Suprapubic skin (tissue), 4 donors: ENCODE measurements around the gene DAB2IP. TPM values are rescaled to one million over a fixed set of nuclear protein-coding genes. Genes with fewer than 3 reads are reported as not detected.

ENCODE experiments used
- DNase-seq, 2 donors: peaks; one replicate each; pipeline ENCODE4 v3.0.0-alpha.2; 2019; ENCODE audit warnings: low spot score in 2 of 2
- H3K27ac ChIP-seq: fragments of 200-600 bp; sonication (generic); one replicate; pipeline ENCODE4 v1.5.1; 2019
- H3K27me3 ChIP-seq: fragments of 200-600 bp; sonication (generic); one replicate; pipeline ENCODE4 v1.5.1; 2019
- H3K36me3 ChIP-seq: fragments of 200-600 bp; sonication (generic); one replicate; pipeline ENCODE4 v1.5.1; 2019
- H3K4me1 ChIP-seq: fragments of 200-600 bp; sonication (generic); one replicate; pipeline ENCODE4 v1.5.1; 2019
- H3K4me3 ChIP-seq: fragments of 200-600 bp; sonication (generic); one replicate; pipeline ENCODE4 v1.5.1; 2019; ENCODE audit warnings: mild to moderate bottlenecking
- H3K9me3 ChIP-seq: fragments of 200-600 bp; sonication (generic); one replicate; pipeline ENCODE4 v1.5.1; 2019
- CTCF ChIP-seq, 2 donors: fragments of 200-600 bp in 1 of 2; fragments of 450-650 bp in 1 of 2; sonication (generic) in 1 of 2; IDR thresholded peaks; one replicate each; pipeline ENCODE4 v1.5.1; 2016 to 2019; ENCODE audit warnings: antibody characterized with exemption in 2 of 2, mild to moderate bottlenecking in 1 of 2, moderate library complexity in 1 of 2
- EP300 ChIP-seq: sonication (generic); formaldehyde crosslinking; IDR thresholded peaks from one replicate; pipeline ENCODE4 v1.6.1; 2017; ENCODE audit warnings: antibody characterized with exemption
- POLR2A ChIP-seq, 2 donors: fragments of 450-650 bp; IDR thresholded peaks; one replicate each; pipeline ENCODE4 v1.6.1; 2017; ENCODE audit warnings: antibody characterized with exemption in 2 of 2, mild to moderate bottlenecking in 2 of 2, moderate library complexity in 2 of 2
- POLR2AphosphoS5 ChIP-seq, 3 donors: sonication (generic); formaldehyde crosslinking; IDR thresholded peaks; one replicate each; pipeline ENCODE4 v1.6.1; 2017; ENCODE audit warnings: antibody characterized with exemption in 3 of 3
- WGBS: methylation state at CpG from one replicate; pipeline ENCODE4 v1.1.5; 2018; 5-methylcytosine and 5-hydroxymethylcytosine counted together
- total RNA-seq, 4 donors: library from RNA; depleted of rRNA; stranded (reverse); fragments of >200 nt; gene quantifications; one replicate each; pipeline ENCODE4 v1.1.0, GENCODE V29; 2016

DAB2IP gene
- total RNA-seq, 4 donors from 2014 or later = 47.6 to 55.6 (median 50.3) TPM

GRCh38 chr9:121674017-121674416 lies 22.6 kb downstream of the DAB2IP start:
- no peak overlapping the region for H3K27ac ChIP-seq
- TF ChIP-seq POLR2A (IDR thresholded peaks at IDR 0.05) = no peak
- H3K9me3 ChIP-seq = no peaks in the 10 kb centered on the region
- no peaks in the 10 kb centered on the region for H3K27me3 ChIP-seq
- peaks cover 6% of the 10 kb centered on the region for H3K36me3 ChIP-seq
- WGBS = 86% methylated on average over 7 of the region's 8 CpGs
- peaks cover 9% of the 10 kb centered on the region for H3K4me1 ChIP-seq
- no peak overlapping the region for H3K4me3 ChIP-seq
- DNase-seq = no peak

GRCh38 chr9:121674952-121675351 lies 23.5 kb downstream of the DAB2IP start:
- DNase-seq = no peak
- no peak for TF ChIP-seq EP300
- no peak for TF ChIP-seq CTCF (IDR thresholded peaks at IDR 0.05)
- no peak for TF ChIP-seq POLR2A (IDR thresholded peaks at IDR 0.05)
- TF ChIP-seq POLR2AphosphoS5 (IDR thresholded peaks at IDR 0.05) = no peak
- Histone ChIP-seq H3K27ac (no peak overlapping the region), H3K9me3 (no peaks in the 10 kb centered on the region), H3K4me1 (peaks cover 9% of the 10 kb centered on the region), H3K36me3 (peaks cover 11% of the 10 kb centered on the region), H3K4me3 (no peak overlapping the region), H3K27me3 (no peaks in the 10 kb centered on the region)
- 61% methylated on average over 6 of the region's 6 CpGs for WGBS

GRCh38 chr9:121675381-121675780 lies 23.9 kb downstream of the DAB2IP start:
- Histone ChIP-seq H3K27ac (no peak overlapping the region), H3K4me1 (peaks cover 9% of the 10 kb centered on the region), H3K4me3 (no peak overlapping the region), H3K36me3 (peaks cover 12% of the 10 kb centered on the region), H3K27me3 (no peaks in the 10 kb centered on the region), H3K9me3 (no peaks in the 10 kb centered on the region)
- WGBS = 93% methylated on average over 6 of the region's 6 CpGs
- no peak for DNase-seq
- TF ChIP-seq POLR2AphosphoS5 (IDR thresholded peaks at IDR 0.05) (no peak), EP300 (no peak), POLR2A (IDR thresholded peaks at IDR 0.05) (no peak), CTCF (IDR thresholded peaks at IDR 0.05) (no peak)

- Histone ChIP-seq H3K27me3 (no peaks in the 10 kb centered on the region), H3K36me3 (peaks cover 12% of the 10 kb centered on the region), H3K4me1 (peaks cover 7% of the 10 kb centered on the region), H3K4me3 (no peak overlapping the region), H3K27ac (no peak overlapping the region), H3K9me3 (no peaks in the 10 kb centered on the region)
- DNase-seq = no peak
- 91% methylated on average over 16 of the region's 16 CpGs for WGBS
- TF ChIP-seq POLR2AphosphoS5 (IDR thresholded peaks at IDR 0.05) (no peak), EP300 (no peak), POLR2A (IDR thresholded peaks at IDR 0.05) (no peak), CTCF (IDR thresholded peaks at IDR 0.05) (no peak)
These were observed 24.8 kb downstream of the DAB2IP start for GRCh38 chr9:121675969-121676822.

- no peak for TF ChIP-seq CTCF (IDR thresholded peaks at IDR 0.05)
- no peak for TF ChIP-seq EP300
- no peak for TF ChIP-seq POLR2A (IDR thresholded peaks at IDR 0.05)
- no peak for TF ChIP-seq POLR2AphosphoS5 (IDR thresholded peaks at IDR 0.05)
- Histone ChIP-seq H3K36me3 (peaks cover 12% of the 10 kb centered on the region), H3K27me3 (no peaks in the 10 kb centered on the region), H3K4me3 (no peak overlapping the region), H3K9me3 (no peaks in the 10 kb centered on the region), H3K27ac (no peak overlapping the region), H3K4me1 (peaks cover 7% of the 10 kb centered on the region)
- 72% methylated on average over 4 of the region's 4 CpGs for WGBS
- no peak for DNase-seq
These were observed 25.5 kb downstream of the DAB2IP start for GRCh38 chr9:121676926-121677325.
